ENCODE results near the gene ERC2.

- TF ChIP-seq CTCF (conservative IDR thresholded peaks at IDR 0.05 in 1 of 2, IDR thresholded peaks at IDR 0.05 in 1 of 2; ENCODE audit: low read depth in 1 of 2, low read length in 2 of 2) (no peak), EZH2 (IDR thresholded peaks at IDR 0.05; ENCODE audit: low read length, missing control alignments) (no peak)
Measured at GRCh38 chr3:55678546-55679216, 789.6 kb downstream of the ERC2 start.

Data from fibroblast of lung (primary cell).